AG04449 (cell line): Measurements from ENCODE around the gene BMP7.

Source experiments
- CTCF ChIA-PET: fragments of 350-600 bp; formaldehyde crosslinking; extraction: SDS; loops from one replicate; lab custom pipeline; 2021; ENCODE audit warnings: antibody characterized with exemption; lab: Yijun Ruan, JAX
- POLR2A ChIA-PET: fragments of 400-600, 350-600 bp; formaldehyde crosslinking; extraction: SDS; loops from one replicate; lab custom pipeline; 2020; ENCODE audit warnings: antibody characterized with exemption, inconsistent platforms; lab: Yijun Ruan, JAX
- DNase-seq: peaks from one replicate; pipeline ENCODE4 v3.0.0-alpha.2; 2010; ENCODE audit warnings: low read depth, low spot score
- H3K4me3 ChIP-seq: 2 replicates; pipeline ENCODE4 v1.5.1; 2011; ENCODE audit warnings: low read depth, mild to moderate bottlenecking, control low read depth, low read length
- CTCF ChIP-seq: IDR thresholded peaks from one replicate; pipeline ENCODE4 v1.5.1; 2011; ENCODE audit warnings: mild to moderate bottlenecking, moderate library complexity, low read length, control low read depth, inconsistent platforms; ENCODE audit not compliant: insufficient read depth; ENCODE audit errors: missing control alignments

BMP7 gene

GRCh38 chr20:57260934-57261333 is 5.5 kb downstream of the BMP7 start:
- no peak for TF ChIP-seq CTCF
- ChIA-PET CTCF (no interaction called here), POLR2A (no interaction called here)
- no peak for DNase-seq
- no peak overlapping the region for H3K4me3 ChIP-seq

- POLR2A ChIA-PET: no interaction called here
Observed at GRCh38 chr20:57259938-57260921, 6.2 kb downstream of the BMP7 start.

GRCh38 chr20:57259121-57259937 is 7.1 kb downstream of the BMP7 start:
- H3K4me3 ChIP-seq: no peak overlapping the region
- ChIA-PET POLR2A (no interaction called here), CTCF (no interaction called here)
- TF ChIP-seq CTCF: no peak
- DNase-seq: no peak

More at GRCh38 chr20:57259938-57260921, 6.2 kb downstream of the BMP7 start:
- H3K4me3 ChIP-seq: no peak overlapping the region
- CTCF ChIA-PET: no interaction called here
- TF ChIP-seq CTCF: no peak
- no peak for DNase-seq

DNA sequence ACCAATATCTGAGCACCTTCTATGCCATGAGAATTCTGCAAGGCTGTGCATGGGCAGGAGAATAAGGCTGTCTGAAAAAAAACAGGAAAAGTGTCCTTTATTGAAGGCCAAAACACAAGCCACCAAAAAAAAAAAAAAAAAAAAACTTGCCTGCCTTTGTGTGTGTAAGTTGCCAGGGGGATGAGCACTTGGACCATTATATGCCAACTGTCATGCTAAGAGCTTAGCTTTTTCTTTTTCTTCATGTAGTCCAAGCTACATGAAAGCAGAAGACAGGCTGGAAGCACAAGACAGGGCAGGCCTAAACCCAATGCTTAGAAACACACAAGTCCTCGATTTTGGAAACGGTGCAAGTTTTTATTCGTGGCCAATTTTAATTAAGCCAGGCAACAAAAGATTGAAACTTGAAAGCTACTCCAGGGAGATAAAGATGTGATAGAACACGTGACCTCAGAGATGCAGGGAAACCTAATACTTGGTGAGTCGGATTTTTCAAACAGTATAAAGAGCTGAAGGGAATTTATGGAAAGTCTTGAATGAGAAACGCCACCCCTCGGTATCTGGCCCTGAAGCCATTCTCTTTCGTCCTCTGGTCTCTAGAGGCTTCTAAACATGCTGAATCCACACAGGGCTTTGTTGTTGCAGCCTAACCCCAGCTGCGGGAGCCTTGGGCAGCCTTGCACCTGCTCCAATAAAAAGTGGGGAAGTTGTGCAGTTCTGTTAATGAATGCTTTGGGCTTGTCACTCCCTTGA is 8.6 kb downstream of the BMP7 start:
- ChIA-PET POLR2A (no interaction called here), CTCF (interaction anchor here (1.2 kb wide), 1 partner anchor 168 kb away, joined by 3 read pairs; no protein-coding TSS in a partner anchor)
- TF ChIP-seq CTCF: no peak
- H3K4me3 ChIP-seq: no peak overlapping the region
- DNase-seq: no peak

GRCh38 chr20:57256908-57257307 is 9.5 kb downstream of the BMP7 start:
- TF ChIP-seq CTCF: no peak
- POLR2A ChIA-PET: no interaction called here
- DNase-seq: no peak
- no peak overlapping the region for H3K4me3 ChIP-seq
- CTCF ChIA-PET: interaction anchor here (1.2 kb wide), 1 partner anchor 167 kb away, joined by 3 read pairs; no protein-coding TSS in a partner anchor
